Measurements from ENCODE around the gene PPP3R2.
"Not testable (repeated sequence)": the region's sequence is repeated elsewhere in the genome, so short reads cannot be mapped to it uniquely, and the experiment has no call there.

The PPP3R2 gene

GRCh38 chr9:101587332-101588043 lies 7.3 kb downstream of the PPP3R2 start:
- no peak for DNase-seq

GRCh38 chr9:101586651-101587050 lies 8.1 kb downstream of the PPP3R2 start:
- no peak for DNase-seq

GRCh38 chr9:101585740-101586139 lies 9.0 kb downstream of the PPP3R2 start:
- no peak for DNase-seq

GRCh38 chr9:101582553-101582952 lies 12.2 kb downstream of the PPP3R2 start:
- DNase-seq, result no peak

GRCh38 chr9:101579711-101580545 lies 14.8 kb downstream of the PPP3R2 start:
- DNase-seq, result no peak

- no peak for DNase-seq
These were observed 16.4 kb downstream of the PPP3R2 start for GRCh38 chr9:101578378-101578777.

GRCh38 chr9:101574731-101575333 lies 19.9 kb downstream of the PPP3R2 start:
- DNase-seq, result no peak

- no peak for DNase-seq
These were observed 22.5 kb downstream of the PPP3R2 start for GRCh38 chr9:101572316-101572715.

- no peak for DNase-seq
These were observed 23.7 kb downstream of the PPP3R2 start for GRCh38 chr9:101571114-101571513.

- DNase-seq, result peak; percentile 47
These were observed 24.8 kb downstream of the PPP3R2 start for GRCh38 chr9:101569741-101570501.

GRCh38 chr9:101567725-101568350 lies 26.9 kb downstream of the PPP3R2 start:
- DNase-seq, result no peak

- DNase-seq, result peak; percentile 19
These were observed 27.7 kb downstream of the PPP3R2 start for GRCh38 chr9:101566904-101567724.

GRCh38 chr9:101564252-101564651 lies 30.5 kb downstream of the PPP3R2 start:
- DNase-seq, result no peak

- no peak for DNase-seq
These were observed 31.8 kb downstream of the PPP3R2 start for GRCh38 chr9:101562966-101563365.

- DNase-seq, result no peak
These were observed 33.0 kb downstream of the PPP3R2 start for GRCh38 chr9:101561740-101562139.

- not testable (repeated sequence) for DNase-seq
These were observed 45.2 kb downstream of the PPP3R2 start for GRCh38 chr9:101549472-101550098.

- no peak for DNase-seq
These were observed 51.6 kb downstream of the PPP3R2 start for GRCh38 chr9:101543098-101543735.
